Suprapubic skin (tissue), 4 donors: ENCODE data around the gene TRIM64. TPM values are rescaled to one million over a fixed set of nuclear protein-coding genes. Genes with fewer than 3 reads are reported as not detected.
"Not testable (repeated sequence)": the region's sequence is repeated elsewhere in the genome, so short reads cannot be mapped to it uniquely, and the experiment has no call there.

Experiments used
- DNase-seq, 2 donors: peaks; one replicate each; pipeline ENCODE4 v3.0.0-alpha.2; 2019; ENCODE audit warnings: low spot score in 2 of 2
- H3K27ac ChIP-seq: fragments of 200-600 bp; sonication (generic); one replicate; pipeline ENCODE4 v1.5.1; 2019
- H3K27me3 ChIP-seq: fragments of 200-600 bp; sonication (generic); one replicate; pipeline ENCODE4 v1.5.1; 2019
- H3K36me3 ChIP-seq: fragments of 200-600 bp; sonication (generic); one replicate; pipeline ENCODE4 v1.5.1; 2019
- H3K4me1 ChIP-seq: fragments of 200-600 bp; sonication (generic); one replicate; pipeline ENCODE4 v1.5.1; 2019
- H3K4me3 ChIP-seq: fragments of 200-600 bp; sonication (generic); one replicate; pipeline ENCODE4 v1.5.1; 2019; ENCODE audit warnings: mild to moderate bottlenecking
- H3K9me3 ChIP-seq: fragments of 200-600 bp; sonication (generic); one replicate; pipeline ENCODE4 v1.5.1; 2019
- EP300 ChIP-seq: sonication (generic); formaldehyde crosslinking; IDR thresholded peaks from one replicate; pipeline ENCODE4 v1.6.1; 2017; ENCODE audit warnings: antibody characterized with exemption
- POLR2A ChIP-seq, 2 donors: fragments of 450-650 bp; IDR thresholded peaks; one replicate each; pipeline ENCODE4 v1.6.1; 2017; ENCODE audit warnings: antibody characterized with exemption in 2 of 2, mild to moderate bottlenecking in 2 of 2, moderate library complexity in 2 of 2
- POLR2AphosphoS5 ChIP-seq, 3 donors: sonication (generic); formaldehyde crosslinking; IDR thresholded peaks; one replicate each; pipeline ENCODE4 v1.6.1; 2017; ENCODE audit warnings: antibody characterized with exemption in 3 of 3
- WGBS: methylation state at CpG from one replicate; pipeline ENCODE4 v1.1.5; 2018; 5-methylcytosine and 5-hydroxymethylcytosine counted together
- total RNA-seq, 4 donors: library from RNA; depleted of rRNA; stranded (reverse); fragments of >200 nt; gene quantifications; one replicate each; pipeline ENCODE4 v1.1.0, GENCODE V29; 2016
- TF ChIP-seq, protein P1 (sequence below), 2 donors: fragments of 200-600 bp in 1 of 2; fragments of 450-650 bp in 1 of 2; sonication (generic) in 1 of 2; IDR thresholded peaks; one replicate each; pipeline ENCODE4 v1.5.1; 2016 to 2019; ENCODE audit warnings: antibody characterized with exemption in 2 of 2, mild to moderate bottlenecking in 1 of 2, moderate library complexity in 1 of 2

The TRIM64 gene, protein sequence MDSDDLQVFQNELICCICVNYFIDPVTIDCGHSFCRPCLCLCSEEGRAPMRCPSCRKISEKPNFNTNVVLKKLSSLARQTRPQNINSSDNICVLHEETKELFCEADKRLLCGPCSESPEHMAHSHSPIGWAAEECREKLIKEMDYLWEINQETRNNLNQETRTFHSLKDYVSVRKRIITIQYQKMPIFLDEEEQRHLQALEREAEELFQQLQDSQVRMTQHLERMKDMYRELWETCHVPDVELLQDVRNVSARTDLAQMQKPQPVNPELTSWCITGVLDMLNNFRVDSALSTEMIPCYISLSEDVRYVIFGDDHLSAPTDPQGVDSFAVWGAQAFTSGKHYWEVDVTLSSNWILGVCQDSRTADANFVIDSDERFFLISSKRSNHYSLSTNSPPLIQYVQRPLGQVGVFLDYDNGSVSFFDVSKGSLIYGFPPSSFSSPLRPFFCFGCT
- not detected for total RNA-seq

DNA sequence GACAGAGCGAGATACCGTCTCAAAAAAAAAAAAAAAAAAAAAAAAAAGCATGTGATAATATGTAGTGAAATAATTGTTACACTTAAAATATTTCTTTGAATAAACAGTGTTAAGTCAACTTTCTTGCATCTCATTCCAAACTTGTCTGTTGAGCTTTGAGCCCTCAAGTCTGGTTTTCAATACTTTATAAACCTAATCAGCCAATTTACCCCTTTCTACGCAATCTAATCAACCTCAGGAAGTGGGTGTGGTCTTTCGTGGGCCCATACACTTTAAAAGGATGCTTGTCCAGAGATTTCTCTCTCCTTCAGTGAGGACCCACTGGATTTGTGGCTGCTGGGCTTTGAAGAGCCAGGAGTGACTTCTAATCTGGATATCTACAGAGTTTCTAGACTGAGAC lies at the start of gene TRIM64:
Gene TRIM64, plus strand, starts transcription at position 301 of the 400 bp plus-strand sequence. CDS start 2,467 bp downstream, outside the sequence.
- not testable (repeated sequence) for H3K4me3 ChIP-seq, DNase-seq, H3K27me3 ChIP-seq, H3K27ac ChIP-seq, H3K4me1 ChIP-seq, H3K9me3 ChIP-seq, H3K36me3 ChIP-seq
- 94% methylated on average over 2 of the region's 4 CpGs for WGBS

DNA sequence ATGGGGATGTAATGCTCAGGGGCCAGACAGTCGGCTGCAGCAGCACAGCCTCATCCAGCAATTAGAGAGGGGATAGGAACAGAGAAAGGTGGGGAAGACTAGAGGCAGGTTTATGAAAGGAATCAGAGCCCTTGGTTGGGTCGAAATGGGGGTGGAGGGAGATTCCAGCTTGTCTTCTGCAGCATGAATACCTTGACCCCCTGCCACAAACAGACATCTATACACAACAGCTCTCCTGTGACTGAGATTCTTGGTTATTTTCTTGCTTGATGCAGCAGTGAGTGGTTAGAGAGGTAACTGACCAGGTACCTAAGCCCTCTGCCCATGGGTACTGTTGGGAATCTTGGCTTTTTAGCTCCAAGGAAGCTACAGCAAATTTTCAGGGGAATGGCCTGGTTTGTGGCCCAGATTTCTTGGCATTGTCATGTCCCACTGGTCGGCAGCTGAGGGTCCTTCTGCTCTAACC lies 43.6 kb upstream of the TRIM64 start, which contains the start of gene TRIM49D1:
Gene TRIM49D1, minus strand, starts transcription at position 51 of the 466 bp plus-strand sequence. CDS start 4,535 bp downstream, outside the sequence.
- Histone ChIP-seq H3K9me3 (no peaks in the 10 kb centered on the region), H3K36me3 (no peaks in the 10 kb centered on the region), H3K27ac (no peak within 1 kb of the TSS), H3K4me3 (no peak within 1 kb of the TSS), H3K4me1 (no peaks in the 10 kb centered on the region), H3K27me3 (no peaks in the 10 kb centered on the region)
- DNase-seq, result no peak
- 61% methylated on average over 3 of the region's 3 CpGs for WGBS
- TF ChIP-seq, protein P1, sequence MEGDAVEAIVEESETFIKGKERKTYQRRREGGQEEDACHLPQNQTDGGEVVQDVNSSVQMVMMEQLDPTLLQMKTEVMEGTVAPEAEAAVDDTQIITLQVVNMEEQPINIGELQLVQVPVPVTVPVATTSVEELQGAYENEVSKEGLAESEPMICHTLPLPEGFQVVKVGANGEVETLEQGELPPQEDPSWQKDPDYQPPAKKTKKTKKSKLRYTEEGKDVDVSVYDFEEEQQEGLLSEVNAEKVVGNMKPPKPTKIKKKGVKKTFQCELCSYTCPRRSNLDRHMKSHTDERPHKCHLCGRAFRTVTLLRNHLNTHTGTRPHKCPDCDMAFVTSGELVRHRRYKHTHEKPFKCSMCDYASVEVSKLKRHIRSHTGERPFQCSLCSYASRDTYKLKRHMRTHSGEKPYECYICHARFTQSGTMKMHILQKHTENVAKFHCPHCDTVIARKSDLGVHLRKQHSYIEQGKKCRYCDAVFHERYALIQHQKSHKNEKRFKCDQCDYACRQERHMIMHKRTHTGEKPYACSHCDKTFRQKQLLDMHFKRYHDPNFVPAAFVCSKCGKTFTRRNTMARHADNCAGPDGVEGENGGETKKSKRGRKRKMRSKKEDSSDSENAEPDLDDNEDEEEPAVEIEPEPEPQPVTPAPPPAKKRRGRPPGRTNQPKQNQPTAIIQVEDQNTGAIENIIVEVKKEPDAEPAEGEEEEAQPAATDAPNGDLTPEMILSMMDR (IDR thresholded peaks at IDR 0.05), result no peak
- TF ChIP-seq POLR2A (IDR thresholded peaks at IDR 0.05) (no peak), POLR2AphosphoS5 (IDR thresholded peaks at IDR 0.05) (no peak), EP300 (no peak)

DNA sequence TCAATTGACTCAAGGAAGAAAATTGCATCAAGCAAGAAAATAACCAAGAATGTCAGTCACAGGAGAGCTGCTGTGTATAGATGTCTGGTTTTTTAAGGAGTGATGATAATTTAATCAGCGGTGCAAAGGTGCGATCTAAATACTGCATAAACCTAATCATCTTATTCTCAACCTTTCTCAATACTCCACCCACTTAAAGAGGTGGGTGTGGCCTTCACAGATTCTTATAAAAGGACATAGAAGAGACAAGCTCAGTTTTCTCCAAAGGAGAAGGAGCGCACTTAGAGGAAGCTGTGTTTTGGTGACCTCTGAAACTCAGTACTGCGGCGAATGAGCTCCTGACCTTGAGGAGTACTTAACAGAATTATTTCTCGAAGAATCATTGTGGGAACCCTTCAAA lies 42.1 kb upstream of the TRIM64 start, which contains the start of gene TRIM49D2:
Gene TRIM49D2, plus strand, starts transcription at position 301 of the 400 bp plus-strand sequence. CDS start 2,698 bp downstream, outside the sequence.
- H3K27ac ChIP-seq, H3K27me3 ChIP-seq, H3K36me3 ChIP-seq, DNase-seq, H3K4me3 ChIP-seq, H3K4me1 ChIP-seq, H3K9me3 ChIP-seq: not testable (repeated sequence)
- WGBS, result 97% methylated on average over 3 of the region's 6 CpGs

DNA sequence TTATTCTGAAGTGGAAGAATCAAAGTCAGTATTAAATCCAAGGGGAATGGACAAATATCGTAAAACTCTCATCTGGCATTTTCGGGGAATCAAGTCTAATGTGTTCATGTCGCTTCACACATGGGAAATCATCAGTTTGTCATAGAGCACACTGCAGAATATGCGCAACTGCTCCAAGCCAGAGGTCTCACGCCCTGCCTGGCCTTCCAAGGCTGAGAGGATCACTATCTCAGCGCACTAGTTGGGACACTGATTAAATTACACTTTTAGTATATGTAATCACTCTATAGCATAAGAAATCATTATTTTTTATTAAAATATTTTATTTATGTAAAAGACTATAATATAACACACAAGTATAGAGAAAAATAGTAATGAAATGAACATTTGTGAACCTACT lies 5.0 kb upstream of the TRIM64 start:
- not testable (repeated sequence) for H3K36me3 ChIP-seq, H3K27ac ChIP-seq, H3K4me1 ChIP-seq, H3K4me3 ChIP-seq, H3K9me3 ChIP-seq, H3K27me3 ChIP-seq
- DNase-seq, result peak in 1 of 2 donors; percentile 21
- WGBS, result 91% methylated on average over 6 of the region's 6 CpGs

Other genes with a start within 250 kb of the TRIM64 start
- not detected for gene TRIM49, start 157.5 kb upstream of the TRIM64 start, total RNA-seq
- gene TRIM64B, start 87.5 kb upstream of the TRIM64 start, total RNA-seq, result not detected
- gene TRIM49D1, start 43.8 kb upstream of the TRIM64 start, total RNA-seq, result not detected
- not detected for gene TRIM49D2, start 42.0 kb upstream of the TRIM64 start, total RNA-seq
- not detected for gene TRIM49C, start 65.1 kb downstream of the TRIM64 start, total RNA-seq
- not detected for gene UBTFL1, start 119.9 kb downstream of the TRIM64 start, total RNA-seq
- gene NAALAD2, start 168.6 kb downstream of the TRIM64 start, total RNA-seq, result 1 to 10 TPM in 1 of 4 donors, under 1 TPM in 1, not detected in 2; 0.57 to 9.2 TPM